ENCODE measurements around the gene RNF145. TPM values are rescaled to one million over a fixed set of nuclear protein-coding genes. Genes with fewer than 3 reads are reported as not detected.

Gene RNF145
- total and polyA plus RNA-seq, 2 donors (not counting 1 experiment from before 2014, with no cell fraction given): 24.5 to 57.2 TPM

DNA sequence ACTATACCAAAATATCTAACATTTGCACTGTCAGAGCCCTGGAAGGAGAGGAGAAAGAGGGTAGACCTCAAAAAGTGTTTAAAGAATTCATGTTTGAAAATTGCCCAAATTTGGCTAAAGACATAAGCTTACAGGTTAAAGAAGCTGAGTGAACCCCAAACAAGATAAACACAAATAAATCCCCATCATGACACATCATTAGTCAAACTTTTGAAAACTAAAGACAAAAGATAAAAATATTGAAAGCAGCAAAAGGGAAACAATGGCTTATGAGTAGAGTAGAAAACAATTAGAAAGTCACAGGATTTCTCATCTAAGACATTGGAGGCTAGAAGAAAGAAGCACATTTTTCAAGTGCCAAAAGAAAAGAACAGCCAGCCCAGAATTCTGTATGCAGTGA, 47.7 kb upstream of the RNF145 start:
- no peak overlapping the region for H3K27ac Mint-ChIP-seq
- no peak overlapping the region for H3K4me3 Mint-ChIP-seq
- no peak overlapping the region for H2AFZ ChIP-seq (ENCODE audit: insufficient read depth, low read depth, low read length, poor library complexity, severe bottlenecking)
- POLR2A ChIA-PET: no interaction called here
- H3K27me3 ChIP-seq (replicated peaks in 1 of 4; ENCODE audit: control extremely low read depth in 1 of 4, control insufficient read depth in 3 of 4, insufficient read depth in 4 of 4, low read length in 3 of 4): peaks cover 0 to 3% (median 0%) of the 10 kb centered on the region in 4 experiments
- no peak overlapping the region for H3K4me2 ChIP-seq (replicated peaks; ENCODE audit: low read depth, low read length, poor library complexity, severe bottlenecking)
- no peak overlapping the region for H3K4me3 ChIP-seq (ENCODE audit: control extremely low read depth in 1 of 5, extremely low read depth in 1 of 5, insufficient read depth in 1 of 5, low read depth in 2 of 5, low read length in 4 of 5)
- no peak overlapping the region for H3K9ac ChIP-seq (ENCODE audit: low read length)
- no peaks in the 10 kb centered on the region for H3K36me3 ChIP-seq (replicated peaks in 1 of 2; ENCODE audit: control extremely low read depth in 1 of 2, control insufficient read depth in 1 of 2, extremely low read depth in 1 of 2, insufficient read depth in 2 of 2, low read length in 1 of 2)
- H3K9me3 ChIP-seq (ENCODE audit: control extremely low read depth in 1 of 3, control insufficient read depth in 2 of 3, insufficient read depth in 1 of 3, low read length in 2 of 3): no peaks in the 10 kb centered on the region
- no peaks in the 10 kb centered on the region for H4K20me1 ChIP-seq (ENCODE audit: control insufficient read depth, insufficient read depth, low read length, poor library complexity, severe bottlenecking)
- no peak for TF ChIP-seq EZH2 (IDR thresholded peaks at IDR 0.05; ENCODE audit: borderline replicate concordance, insufficient read depth, low read depth, low read length, poor library complexity, severe bottlenecking)
- TF ChIP-seq, protein P1, sequence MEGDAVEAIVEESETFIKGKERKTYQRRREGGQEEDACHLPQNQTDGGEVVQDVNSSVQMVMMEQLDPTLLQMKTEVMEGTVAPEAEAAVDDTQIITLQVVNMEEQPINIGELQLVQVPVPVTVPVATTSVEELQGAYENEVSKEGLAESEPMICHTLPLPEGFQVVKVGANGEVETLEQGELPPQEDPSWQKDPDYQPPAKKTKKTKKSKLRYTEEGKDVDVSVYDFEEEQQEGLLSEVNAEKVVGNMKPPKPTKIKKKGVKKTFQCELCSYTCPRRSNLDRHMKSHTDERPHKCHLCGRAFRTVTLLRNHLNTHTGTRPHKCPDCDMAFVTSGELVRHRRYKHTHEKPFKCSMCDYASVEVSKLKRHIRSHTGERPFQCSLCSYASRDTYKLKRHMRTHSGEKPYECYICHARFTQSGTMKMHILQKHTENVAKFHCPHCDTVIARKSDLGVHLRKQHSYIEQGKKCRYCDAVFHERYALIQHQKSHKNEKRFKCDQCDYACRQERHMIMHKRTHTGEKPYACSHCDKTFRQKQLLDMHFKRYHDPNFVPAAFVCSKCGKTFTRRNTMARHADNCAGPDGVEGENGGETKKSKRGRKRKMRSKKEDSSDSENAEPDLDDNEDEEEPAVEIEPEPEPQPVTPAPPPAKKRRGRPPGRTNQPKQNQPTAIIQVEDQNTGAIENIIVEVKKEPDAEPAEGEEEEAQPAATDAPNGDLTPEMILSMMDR (IDR thresholded peaks at IDR 0.05): no peak
- CTCF ChIA-PET: no interaction called here
- H3K79me2 ChIP-seq (ENCODE audit: control insufficient read depth, insufficient read depth, low read length): peaks cover 10% of the 10 kb centered on the region
- intact Hi-C loops (cut with micrococcal nuclease): no loop called here
- peaks cover 2% of the 10 kb centered on the region in 2 donors for H3K4me1 ChIP-seq (ENCODE audit: control insufficient read depth in 2 of 2, insufficient read depth in 2 of 2, low read length in 2 of 2)
- H3K27ac ChIP-seq (ENCODE audit: low read length in 2 of 2): no peak overlapping the region
- no peaks in the 10 kb centered on the region for H3K9me3 Mint-ChIP-seq (ENCODE audit: insufficient read depth)
- DNase-seq (no peak), ATAC-seq (ENCODE audit: low read depth) (no peak)
- peaks cover 1% of the 10 kb centered on the region for H3K4me1 Mint-ChIP-seq
- peaks cover 24% of the 10 kb centered on the region for H3K27me3 Mint-ChIP-seq

DNA sequence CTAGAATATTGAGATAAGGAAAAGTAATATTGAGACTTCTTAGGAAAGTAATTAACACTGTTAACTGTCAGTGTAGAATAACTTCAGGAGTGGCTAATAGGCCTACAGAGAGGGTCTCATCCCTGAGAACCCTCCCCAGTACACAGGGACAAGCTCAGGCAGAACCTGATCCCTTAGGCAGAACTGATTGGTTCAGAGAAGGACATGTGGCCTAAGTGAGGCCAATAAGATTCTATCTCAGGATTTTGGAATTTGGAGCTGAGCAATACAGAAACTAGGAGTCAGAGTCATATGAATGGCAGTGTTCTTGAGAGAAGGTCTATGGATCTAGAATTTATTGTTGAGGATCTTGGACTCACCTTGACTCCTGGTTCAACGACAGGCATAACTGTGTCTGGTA, 42.8 kb upstream of the RNF145 start:
- Histone ChIP-seq H4K20me1 (ENCODE audit: control insufficient read depth, insufficient read depth, low read length, poor library complexity, severe bottlenecking) (no peaks in the 10 kb centered on the region), H3K79me2 (ENCODE audit: control insufficient read depth, insufficient read depth, low read length) (peaks cover 3% of the 10 kb centered on the region), H3K4me2 (replicated peaks; ENCODE audit: low read depth, low read length, poor library complexity, severe bottlenecking) (no peak overlapping the region), H3K9me3 (ENCODE audit: control extremely low read depth in 1 of 3, control insufficient read depth in 2 of 3, insufficient read depth in 1 of 3, low read length in 2 of 3) (peaks cover 0 to 1% (median 0%) of the 10 kb centered on the region in 3 donors), H3K4me3 (ENCODE audit: control extremely low read depth in 1 of 5, extremely low read depth in 1 of 5, insufficient read depth in 1 of 5, low read depth in 2 of 5, low read length in 4 of 5) (no peak overlapping the region), H3K27ac (ENCODE audit: low read length in 2 of 2) (no peak overlapping the region), H3K4me1 (ENCODE audit: control insufficient read depth in 2 of 2, insufficient read depth in 2 of 2, low read length in 2 of 2) (no peaks in the 10 kb centered on the region), H3K9ac (ENCODE audit: low read length) (no peak overlapping the region), H3K27me3 (replicated peaks in 1 of 4; ENCODE audit: control extremely low read depth in 1 of 4, control insufficient read depth in 3 of 4, insufficient read depth in 4 of 4, low read length in 3 of 4) (peaks cover 0 to 3% (median 0%) of the 10 kb centered on the region in 4 experiments), H3K36me3 (replicated peaks in 1 of 2; ENCODE audit: control extremely low read depth in 1 of 2, control insufficient read depth in 1 of 2, extremely low read depth in 1 of 2, insufficient read depth in 2 of 2, low read length in 1 of 2) (no peaks in the 10 kb centered on the region), H2AFZ (ENCODE audit: insufficient read depth, low read depth, low read length, poor library complexity, severe bottlenecking) (no peak overlapping the region)
- WGBS (ENCODE audit: insufficient coverage): no CpG with 5 or more reads among the region's 1 CpG
- intact Hi-C loops (cut with micrococcal nuclease): no loop called here
- ChIA-PET POLR2A (no interaction called here), CTCF (interaction anchor here (1.1 kb wide), 1 partner anchor 95 kb away, joined by 3 read pairs; no protein-coding TSS in a partner anchor)
- H3K27me3 Mint-ChIP-seq: peaks cover 33% of the 10 kb centered on the region
- ATAC-seq (ENCODE audit: low read depth) (no peak), DNase-seq (no peak)
- no peaks in the 10 kb centered on the region for H3K4me1 Mint-ChIP-seq
- H3K4me3 Mint-ChIP-seq: no peak overlapping the region
- H3K27ac Mint-ChIP-seq: no peak overlapping the region
- no peaks in the 10 kb centered on the region for H3K9me3 Mint-ChIP-seq (ENCODE audit: insufficient read depth)
- no peak for TF ChIP-seq EZH2 (IDR thresholded peaks at IDR 0.05; ENCODE audit: borderline replicate concordance, insufficient read depth, low read depth, low read length, poor library complexity, severe bottlenecking)
- TF ChIP-seq, protein P1 (IDR thresholded peaks at IDR 0.05): no peak
